ENCODE measurements around the gene NCAPH2.

The NCAPH2 gene

DNA sequence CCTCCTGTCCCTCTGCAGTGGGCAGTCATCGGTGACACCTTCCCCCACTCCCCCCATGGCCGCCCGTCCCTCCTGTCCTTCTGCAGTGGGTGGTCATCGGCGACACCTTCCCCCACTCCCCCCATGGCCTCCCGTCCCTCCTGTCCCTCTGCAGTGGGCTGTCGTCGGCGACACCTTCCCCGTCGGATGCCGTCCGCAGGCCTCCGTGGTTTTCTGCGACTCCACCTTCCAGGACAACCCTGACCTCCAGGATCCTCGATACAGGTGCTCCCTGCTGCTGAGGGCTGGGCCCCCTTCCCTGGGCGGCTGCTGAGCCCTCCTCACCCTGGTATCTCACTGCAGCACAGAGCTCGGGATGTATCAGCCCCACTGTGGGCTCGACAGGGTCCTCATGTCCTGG, 19.1 kb upstream of the NCAPH2 start:
- DNase-seq (ENCODE audit: low read depth in 4 of 4, low spot score in 1 of 4) = no peak

DNA sequence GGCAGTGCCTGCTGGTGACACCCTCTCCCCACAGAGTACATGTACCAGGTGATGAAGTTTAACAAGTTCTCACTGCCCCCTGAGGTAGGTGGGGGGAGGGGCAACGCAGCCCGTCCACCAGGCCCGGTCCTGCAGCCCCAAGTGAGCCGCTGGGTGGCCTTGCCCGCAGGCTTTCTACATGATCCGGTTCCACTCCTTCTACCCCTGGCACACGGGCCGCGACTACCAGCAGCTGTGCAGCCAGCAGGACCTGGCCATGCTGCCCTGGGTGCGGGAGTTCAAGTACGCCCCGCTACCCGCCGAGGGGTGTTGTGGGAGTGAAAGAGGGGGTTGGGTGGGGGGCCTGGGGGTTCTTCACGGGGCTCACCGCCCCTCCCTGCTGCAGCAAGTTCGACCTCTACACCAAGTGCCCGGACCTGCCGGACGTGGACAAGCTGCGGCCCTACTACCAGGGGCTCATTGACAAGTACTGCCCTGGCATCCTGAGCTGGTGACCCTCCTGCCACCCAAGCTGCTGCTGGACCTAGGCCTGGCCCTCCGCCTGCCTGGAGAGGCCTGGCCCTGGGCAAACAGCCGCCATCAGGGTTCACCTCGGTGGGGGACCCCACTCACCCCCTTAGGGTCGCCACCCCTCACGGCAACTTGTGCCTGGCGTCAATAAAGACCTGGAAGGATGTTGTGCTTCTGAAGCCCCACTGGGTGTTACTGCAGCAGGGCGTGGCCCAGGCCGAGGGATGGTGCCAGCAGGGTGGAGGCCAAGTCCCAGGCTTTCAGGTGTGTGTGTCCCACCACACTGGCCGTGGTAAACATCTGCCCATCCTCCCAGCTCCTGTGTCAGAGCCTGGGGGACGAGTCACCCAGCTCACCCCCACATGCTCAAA, 18.4 kb upstream of the NCAPH2 start:
- no peak for DNase-seq (ENCODE audit: low read depth in 4 of 4, low spot score in 1 of 4)

DNA sequence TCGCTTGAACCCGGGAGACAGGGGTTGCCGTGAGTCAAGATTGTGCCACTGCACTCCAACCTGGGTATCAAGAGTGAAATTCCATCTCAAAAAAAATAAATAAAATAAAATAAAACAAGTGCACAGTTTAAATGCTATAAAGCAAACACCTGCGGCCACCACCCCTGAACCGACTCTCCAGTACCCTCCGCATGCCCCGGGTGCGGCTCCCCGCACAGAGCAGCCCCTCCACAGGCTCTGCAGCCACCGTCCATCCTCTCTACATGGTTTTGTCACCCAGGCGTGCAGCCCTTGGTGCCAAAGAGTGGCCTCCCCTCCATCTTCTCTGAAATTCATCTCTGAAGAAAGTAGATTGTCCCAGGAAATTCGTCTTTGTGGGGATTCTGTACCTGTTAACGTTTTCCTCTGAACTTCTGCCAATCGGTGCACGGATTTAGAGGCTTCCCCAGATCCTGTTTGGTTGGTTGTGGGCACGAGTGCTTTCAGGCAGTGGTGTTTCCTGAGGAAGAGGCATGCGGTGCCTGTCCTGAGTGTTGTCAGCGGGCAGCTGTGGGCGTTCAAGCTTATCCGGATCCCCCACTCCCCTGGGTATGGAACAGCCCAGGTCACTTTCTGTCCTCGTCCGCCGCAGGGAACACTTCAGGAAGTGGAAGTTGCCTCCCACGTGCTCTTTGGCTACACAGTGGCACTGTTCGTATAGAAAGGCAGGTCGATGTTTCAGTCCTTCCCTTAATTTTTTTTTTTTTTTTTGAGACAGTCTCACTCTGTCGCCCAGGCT, 17.3 kb upstream of the NCAPH2 start:
- DNase-seq (ENCODE audit: low read depth in 4 of 4, low spot score in 1 of 4) = no peak

DNA sequence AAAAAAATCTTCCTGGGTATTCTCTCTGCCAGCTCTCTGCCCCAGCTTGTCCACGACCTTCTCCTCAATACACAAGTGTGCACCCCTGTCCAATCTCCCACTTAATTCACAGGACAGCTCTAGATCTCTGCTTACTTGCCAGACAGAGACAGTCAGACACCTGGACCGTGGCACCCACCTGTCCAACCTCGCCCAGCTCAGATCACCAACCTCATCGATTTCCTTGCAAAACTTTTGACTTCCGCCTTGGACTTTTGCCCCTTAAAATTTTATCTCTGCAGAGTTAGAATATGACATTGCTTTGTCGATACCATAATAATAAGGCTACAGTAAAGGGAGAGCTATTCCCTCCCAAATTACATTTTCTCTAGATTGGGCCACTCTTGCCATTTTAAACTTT, 10.9 kb upstream of the NCAPH2 start:
- DNase-seq (ENCODE audit: low read depth in 4 of 4, low spot score in 1 of 4) = no peak

DNA sequence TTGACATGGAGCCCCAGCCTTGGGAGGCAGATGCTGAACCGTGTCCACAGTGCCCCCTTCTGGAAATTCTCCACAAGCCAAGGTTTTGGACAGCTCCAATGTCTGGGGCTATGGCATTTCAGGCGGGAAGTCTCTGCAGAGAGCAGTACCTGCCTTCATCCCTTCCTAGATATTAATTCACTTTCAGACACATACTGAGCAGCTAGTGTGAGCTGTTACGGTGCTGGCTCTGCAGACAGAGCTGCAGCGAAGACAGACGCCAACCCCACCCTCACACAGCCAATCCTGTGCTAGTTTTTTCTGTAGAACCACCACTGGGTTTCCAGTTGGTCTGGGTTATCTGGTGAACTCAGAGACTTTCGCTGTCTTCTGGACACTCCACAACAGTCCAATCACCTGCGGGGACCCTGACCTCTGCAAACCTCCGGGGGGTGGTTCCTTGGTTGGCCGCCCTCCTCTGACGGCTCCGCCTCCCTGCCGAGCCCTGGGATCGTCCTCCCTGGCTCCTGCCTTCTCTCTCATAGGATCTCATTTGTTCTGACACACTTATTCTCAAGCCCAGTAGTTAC, 9.6 kb upstream of the NCAPH2 start:
- peak; percentile 31 to 50 (median 44) for DNase-seq (ENCODE audit: low read depth in 4 of 4, low spot score in 1 of 4)

DNA sequence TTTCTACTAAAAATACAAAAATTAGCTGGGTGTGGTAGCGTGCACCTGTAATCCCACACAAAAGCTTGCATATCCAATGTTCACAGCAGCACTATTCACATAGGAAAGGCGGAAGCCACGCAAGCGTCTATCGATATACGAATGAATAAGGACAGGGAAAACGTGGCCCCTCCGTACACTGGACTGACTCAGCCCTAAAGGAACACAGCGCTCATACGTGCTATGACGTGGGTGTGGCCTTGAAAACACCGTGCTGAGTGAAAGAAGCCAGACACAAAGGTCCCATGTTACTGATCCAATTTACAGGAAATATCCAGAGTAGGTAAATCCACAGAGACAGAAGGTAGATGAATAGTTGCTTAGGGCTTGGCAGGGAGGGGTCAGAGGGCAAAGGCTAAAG, 7.6 kb upstream of the NCAPH2 start:
- no peak for DNase-seq (ENCODE audit: low read depth in 4 of 4, low spot score in 1 of 4)

DNA sequence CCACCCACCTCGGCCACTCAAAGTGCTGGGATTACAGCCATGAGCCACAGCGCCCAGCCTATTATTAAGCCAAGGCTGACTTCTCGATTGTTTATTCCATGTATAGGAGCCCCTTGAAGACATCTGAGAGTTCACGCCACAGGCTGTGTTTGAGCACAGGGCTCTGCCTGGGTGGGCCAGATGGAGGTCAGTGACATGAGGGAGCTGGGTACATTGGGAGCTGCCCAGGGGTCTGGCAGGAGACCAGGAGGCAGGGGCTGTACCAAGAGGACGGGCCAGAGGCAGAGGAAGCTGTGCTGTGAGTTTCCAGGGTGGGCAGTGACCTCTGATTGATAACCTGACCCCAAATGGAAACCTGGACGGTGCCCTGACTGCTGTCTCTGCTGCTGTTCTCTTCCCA, 5.9 kb upstream of the NCAPH2 start:
- DNase-seq (ENCODE audit: low read depth in 4 of 4, low spot score in 1 of 4) = no peak

DNA sequence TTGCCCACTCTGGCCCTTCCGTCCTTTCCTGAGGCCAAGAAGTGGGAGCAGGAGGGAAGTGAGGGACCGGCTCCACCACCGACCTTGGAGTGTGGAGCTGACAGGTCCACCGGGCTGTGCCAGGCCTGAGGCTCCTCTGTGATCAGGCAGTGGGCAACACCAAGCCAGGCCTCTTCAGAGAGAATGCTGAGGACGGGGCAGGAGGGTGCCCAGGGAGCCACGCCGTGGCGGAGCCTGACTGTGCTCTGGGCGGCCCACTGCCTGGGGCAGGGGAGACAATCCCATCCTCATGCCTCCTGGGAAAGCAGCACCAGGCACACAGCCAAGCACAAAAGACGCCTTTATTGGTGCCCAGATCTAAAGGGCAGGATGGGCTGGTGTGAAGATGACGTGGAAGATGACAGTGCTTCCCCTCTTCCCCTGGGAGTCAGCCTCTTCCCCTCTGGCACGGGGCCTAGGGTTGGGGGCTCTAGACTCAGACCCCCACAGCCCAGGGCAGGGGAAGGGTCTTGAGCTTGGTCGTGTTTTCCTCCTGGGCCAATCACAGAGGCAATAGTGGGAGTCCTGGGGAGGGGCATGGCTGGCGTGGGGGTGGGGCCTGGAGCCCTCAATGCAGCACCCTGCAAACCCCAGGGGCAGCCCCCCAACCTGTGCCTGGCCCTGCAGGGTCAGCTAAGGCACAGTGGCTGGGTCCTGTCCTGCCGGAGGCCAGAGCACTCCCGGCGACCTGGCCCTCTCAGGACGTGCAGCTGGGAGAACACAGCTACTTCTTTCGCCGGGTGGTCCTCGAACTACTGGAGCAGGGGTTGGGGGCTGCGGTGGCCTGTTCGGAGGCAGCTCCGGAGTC, 5.2 kb upstream of the NCAPH2 start:
- DNase-seq (ENCODE audit: low read depth in 4 of 4, low spot score in 1 of 4) = no peak

DNA sequence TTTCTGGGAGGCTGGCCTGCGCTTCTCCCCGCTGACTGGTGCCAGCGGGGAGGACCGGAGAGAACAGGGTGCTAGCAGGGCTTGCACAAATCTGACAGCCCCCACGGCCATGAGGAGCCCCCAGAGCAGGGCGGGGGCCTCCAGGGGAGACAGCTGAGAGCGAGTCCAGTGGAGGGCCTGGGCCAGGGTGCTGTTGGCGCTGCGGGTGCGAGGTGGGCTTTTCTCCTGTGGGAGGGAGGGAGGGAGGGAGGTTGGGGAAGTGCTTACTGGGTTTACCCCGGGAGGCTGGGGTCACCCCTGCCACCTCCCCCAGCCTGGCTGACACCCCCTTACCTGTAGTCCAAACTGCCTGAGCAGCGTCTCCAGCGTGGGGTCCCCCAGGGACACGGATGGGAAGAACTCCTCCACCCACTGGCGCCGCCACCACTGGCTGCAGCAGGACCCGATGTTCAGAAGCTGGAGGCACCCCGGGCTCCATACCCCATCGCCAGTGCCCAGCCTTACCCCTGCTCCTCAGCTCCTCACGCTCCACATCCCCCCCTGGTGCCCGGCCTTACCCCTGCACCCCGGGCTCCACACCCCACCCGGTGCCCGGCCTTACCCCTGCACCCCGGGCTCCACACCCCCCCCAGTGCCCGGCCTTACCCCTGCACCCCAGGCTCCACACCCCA, 4.4 kb upstream of the NCAPH2 start:
- DNase-seq (ENCODE audit: low read depth in 4 of 4, low spot score in 1 of 4) = no peak

DNA sequence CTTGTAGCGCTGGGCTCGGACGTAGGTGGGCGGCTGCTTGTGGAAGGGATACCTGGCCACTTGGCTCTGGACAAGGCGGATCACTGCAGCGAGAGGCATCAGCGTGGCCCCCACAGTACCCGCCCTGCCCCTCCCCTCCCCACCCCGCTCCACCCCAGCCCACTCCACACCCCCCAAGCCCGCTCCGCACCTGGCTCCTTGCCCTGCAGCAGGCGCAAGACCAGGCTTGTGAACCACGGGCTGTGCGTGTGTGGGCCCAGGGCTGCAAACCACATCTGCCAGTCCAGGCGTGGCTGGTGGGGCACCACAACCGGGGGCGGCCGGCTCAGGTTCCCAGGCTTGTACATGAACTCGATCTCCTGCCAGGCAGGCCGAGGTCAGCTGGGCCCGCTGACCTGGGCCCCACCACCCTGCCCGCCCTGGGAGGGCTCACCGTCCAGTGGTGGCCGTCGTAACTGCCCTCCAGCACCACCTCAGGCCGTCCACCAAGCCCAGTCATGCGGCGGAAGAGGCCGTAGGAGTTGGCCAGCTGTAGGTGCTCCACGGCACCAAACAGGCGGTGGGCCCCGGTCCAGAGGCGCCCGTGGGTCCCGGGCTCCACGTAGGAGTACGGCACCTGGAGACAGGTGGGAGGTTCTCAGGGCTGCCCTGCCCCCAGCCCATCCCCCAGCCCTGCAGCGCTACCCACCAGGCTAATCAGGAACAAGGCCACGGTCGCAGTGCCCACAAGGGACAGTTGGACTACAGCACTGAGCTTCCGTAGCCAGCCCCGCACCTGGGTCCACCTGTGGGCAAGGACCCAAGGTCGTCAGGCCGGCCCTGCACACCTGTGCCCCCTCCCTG, 3.4 kb upstream of the NCAPH2 start:
- no peak for DNase-seq (ENCODE audit: low read depth in 4 of 4, low spot score in 1 of 4)

DNA sequence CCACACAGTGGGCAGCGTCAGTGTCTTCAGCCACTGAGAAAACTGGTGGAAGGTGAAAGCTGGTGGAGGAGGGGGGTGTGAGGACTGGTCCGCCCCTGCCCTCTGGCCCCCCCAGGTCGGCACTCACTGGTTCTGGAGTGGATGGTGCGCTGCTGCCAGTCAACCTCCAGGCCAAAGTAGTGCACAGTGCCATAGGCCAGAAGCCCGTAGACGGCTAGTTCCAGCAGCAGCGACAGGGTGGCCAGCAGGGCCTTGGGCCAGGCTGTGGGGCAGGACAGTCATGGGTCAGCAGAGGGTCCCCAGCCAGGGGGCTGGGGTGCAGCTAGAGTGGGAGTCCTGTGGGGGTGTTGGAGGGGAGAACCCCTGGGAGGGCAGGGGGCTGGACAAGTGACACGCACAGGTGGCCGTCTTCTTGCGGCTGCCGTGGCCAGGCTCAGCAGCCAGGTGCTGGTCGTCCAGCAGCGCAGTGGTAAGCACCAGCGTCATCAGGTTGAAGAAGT, 2.7 kb upstream of the NCAPH2 start:
- no peak for DNase-seq (ENCODE audit: low read depth in 4 of 4, low spot score in 1 of 4)

DNA sequence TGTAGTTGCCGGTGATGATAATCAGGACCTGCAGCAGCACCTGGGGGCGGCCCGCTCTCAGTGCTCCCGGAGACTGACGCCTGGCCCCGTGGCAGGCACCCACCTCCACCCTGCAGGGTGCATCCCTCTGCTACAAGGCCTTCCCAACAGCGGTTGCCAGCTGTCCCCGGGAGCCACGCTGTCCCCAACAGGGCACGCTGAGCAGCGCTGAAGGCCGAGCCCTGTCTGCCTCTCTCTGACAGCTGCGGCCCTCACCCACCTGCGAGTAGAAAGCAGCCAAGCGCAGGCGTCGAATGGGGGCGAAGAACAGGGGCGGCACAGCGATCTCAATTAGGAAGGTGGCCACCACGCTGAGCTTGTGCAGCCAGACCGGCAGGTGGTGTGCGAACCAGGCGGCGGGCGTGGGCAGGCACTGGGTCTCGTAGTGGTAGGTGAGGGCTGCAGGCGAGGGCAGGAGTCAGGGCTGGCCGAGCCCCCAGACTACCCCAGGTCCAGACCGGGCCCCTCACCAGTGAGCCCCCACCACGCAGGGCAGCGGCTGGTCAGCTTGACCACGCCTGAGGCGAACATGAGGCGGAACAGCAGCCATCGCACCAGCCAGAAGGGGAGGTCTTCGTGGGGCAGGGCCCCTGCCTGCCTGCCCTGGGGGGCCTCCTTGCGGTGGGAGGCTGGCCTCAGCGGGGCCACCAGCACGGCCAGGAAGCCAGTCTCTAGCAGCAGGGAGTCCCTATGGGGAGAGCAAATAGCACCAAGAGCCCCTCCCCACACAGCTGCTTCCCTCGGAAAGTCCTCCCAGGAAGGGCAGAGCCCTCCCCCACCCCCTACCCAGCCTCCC, 2.0 kb upstream of the NCAPH2 start:
- DNase-seq (ENCODE audit: low read depth in 4 of 4, low spot score in 1 of 4) = no peak

DNA sequence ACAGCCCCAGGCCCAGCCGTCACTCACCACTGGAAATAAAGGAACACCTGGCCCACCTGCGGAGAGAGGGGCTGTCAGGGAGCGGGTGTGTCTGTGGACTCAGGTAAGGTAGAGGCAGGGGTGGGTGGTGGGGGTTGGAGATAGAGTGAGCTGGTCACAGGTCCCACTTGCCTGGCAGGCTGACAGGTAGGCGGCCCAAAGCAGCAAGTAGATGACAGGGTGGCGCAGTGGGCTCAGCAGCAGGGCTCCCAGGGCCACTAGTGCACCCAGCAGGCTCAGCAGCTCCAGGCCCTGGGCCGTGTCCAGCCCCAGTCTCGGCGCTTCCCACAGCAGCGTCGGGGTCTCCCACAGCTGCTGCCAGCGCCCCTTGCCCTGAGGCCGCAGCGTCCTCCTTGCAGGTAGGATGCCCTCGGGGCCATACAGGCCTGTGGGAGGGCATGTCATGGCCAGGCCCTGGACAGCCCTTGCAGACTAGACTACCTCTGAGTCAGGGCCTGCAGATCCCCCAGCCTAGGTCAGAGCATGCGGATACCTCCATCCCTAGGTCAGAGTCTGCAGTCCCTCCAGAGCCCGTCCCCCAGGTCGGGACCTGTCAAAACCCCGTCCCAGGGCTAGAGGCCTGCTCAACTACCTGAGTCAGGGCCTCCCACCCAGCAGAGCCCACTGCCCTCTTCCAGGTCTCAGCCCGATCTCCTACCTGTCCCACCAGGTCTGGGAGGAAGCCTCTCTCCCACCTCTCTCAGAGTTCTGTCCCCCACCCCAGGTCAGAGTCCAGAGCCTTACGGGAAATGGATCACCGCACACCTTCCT, 1.2 kb upstream of the NCAPH2 start:
- no peak for DNase-seq (ENCODE audit: low read depth in 4 of 4, low spot score in 1 of 4)

DNA sequence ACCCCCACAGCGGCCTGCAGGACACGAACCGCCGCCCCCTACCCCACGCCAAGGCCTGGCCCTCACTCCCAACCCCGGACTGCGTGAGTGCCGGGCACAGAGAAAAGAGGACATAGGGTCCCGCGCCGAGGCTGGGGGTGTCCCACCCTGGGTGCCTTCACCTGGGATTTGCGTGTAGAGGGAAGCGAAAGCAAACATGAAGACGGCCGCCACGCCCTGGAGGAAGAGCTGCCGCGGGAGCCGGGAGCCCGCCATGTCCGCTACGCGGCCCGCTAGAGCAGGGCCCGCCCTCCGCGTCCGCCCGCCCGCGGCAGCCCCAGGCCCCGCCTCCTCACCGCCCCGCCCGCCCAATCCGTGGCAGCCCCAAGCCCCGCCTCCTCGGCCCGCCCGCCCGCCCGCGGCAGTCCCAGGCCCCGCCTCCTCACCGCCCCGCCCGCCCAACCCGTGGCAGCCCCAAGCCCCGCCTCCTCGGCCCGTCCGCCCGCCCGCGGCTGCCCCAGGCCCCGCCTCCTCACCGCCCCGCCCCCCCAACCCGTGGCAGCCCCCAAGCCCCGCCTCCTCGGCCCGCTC, 518 bp upstream of the NCAPH2 start, which contains the start of gene LMF2:
TSS of gene LMF2 (minus strand) at position 282 of the 570 bp plus-strand sequence. CDS start at position 255, 27 bp downstream.
- peak; percentile 86 to 96 (median 88) for DNase-seq (ENCODE audit: low read depth in 4 of 4, low spot score in 1 of 4)

DNA sequence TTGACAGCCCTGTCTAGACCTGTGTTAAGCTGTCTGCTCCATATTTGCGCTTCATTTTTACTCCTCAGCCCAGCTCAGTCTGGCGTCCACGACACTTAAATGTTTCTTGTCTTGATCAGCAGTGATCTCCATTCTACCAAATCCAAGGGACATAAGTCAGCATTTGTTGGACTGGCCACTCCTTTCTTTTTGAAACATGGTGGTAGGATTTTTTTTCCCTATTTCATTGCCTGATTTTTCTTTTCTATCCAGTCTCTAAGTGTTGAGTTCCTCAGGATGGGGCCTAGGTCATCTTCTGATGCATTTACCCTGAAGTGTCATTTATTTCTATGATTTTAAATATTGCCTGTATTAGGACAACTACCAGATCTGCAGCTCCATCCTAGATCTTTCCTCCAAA, 873 bp downstream of the NCAPH2 start:
- DNase-seq (ENCODE audit: low read depth in 4 of 4, low spot score in 1 of 4) = no peak

DNA sequence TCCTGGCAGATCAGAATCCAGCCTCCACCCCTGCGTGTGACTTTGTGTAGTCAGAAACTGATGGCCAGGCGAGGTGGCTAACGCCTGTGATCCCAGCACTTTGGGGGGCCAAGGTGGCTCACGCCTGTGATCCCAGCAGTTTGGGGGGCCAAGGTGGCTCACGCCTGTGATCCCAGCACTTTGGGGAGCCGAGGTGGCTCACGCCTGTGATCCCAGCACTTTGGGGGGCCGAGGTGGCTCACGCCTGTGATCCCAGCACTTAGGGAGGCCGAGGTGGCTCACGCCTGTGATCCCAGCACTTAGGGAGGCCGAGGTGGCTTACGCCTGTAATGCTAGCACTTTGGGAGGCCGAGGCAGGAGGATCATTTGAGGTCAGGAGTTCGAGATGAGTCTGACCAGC, 5.2 kb downstream of the NCAPH2 start:
- no peak for DNase-seq (ENCODE audit: low read depth in 4 of 4, low spot score in 1 of 4)

DNA sequence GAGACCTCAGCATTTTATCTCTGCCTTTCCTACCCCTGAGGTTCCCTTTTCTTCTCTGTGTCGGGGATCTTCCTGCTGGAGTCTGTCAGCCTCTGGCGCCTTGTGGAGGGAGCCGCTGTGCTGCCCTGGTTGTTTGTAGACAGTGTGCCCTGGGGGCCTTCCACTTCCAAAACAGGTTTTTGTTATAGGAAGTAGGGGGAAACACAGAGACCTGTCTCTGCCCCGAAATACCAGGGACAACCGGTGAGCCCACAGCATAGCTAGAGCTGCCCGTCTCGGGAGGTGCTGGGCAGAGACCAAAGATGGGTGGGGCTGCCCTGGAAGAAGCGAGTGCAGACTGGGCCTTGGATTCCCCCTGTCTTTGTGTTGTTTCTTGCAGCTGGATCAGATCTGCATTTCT, 8.0 kb downstream of the NCAPH2 start:
- DNase-seq (ENCODE audit: low read depth in 4 of 4, low spot score in 1 of 4) = no peak

Measured in stimulated activated CD4-positive, alpha-beta T cell treated with anti-CD3 and anti-CD28 coated beads, Interleukin-1b, Interleukin-23, amount 100 ng/mL, for 24 hours (primary cell).